Ovary (tissue), 3 donors: ENCODE data around the gene HABP4.

Experiments used
- POLR2A ChIP-seq: fragments of 450-650 bp; IDR thresholded peaks from one replicate; pipeline ENCODE4 v1.6.1; 2017; ENCODE audit warnings: antibody characterized with exemption, mild to moderate bottlenecking, moderate library complexity
- TF ChIP-seq, protein P1 (sequence below), 3 donors: fragments of 450-650 bp in 2 of 3; fragments of 200-600 bp in 1 of 3; IDR thresholded peaks; one replicate each; pipeline versions ENCODE4 v1.5.1 to v1.8.0; 2016 to 2022; ENCODE audit warnings: antibody characterized with exemption in 3 of 3, mild to moderate bottlenecking in 1 of 3
- donor health status: DM: no; HTN: no; CAD: no.

DNA sequence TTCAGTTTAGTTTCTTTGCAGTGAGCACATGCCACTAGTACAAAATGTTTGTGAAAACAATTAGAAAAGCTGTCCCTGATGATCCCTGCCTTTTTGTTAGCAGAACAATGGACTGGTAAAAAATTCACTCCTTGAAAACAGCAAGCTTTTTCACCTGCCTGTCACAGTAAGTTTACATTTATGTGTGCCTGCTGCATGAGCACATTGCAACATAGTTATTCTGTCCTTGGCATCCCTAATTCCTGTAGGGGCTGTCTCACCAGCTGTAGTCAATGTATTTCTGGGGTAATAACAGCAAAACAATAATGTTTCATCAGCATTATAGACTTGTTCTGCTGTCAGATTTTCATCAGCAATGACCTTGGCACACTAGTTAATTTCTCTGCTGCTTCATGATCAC lies 20.2 kb upstream of the HABP4 start:
- TF ChIP-seq POLR2A: no peak
- TF ChIP-seq, protein P1, sequence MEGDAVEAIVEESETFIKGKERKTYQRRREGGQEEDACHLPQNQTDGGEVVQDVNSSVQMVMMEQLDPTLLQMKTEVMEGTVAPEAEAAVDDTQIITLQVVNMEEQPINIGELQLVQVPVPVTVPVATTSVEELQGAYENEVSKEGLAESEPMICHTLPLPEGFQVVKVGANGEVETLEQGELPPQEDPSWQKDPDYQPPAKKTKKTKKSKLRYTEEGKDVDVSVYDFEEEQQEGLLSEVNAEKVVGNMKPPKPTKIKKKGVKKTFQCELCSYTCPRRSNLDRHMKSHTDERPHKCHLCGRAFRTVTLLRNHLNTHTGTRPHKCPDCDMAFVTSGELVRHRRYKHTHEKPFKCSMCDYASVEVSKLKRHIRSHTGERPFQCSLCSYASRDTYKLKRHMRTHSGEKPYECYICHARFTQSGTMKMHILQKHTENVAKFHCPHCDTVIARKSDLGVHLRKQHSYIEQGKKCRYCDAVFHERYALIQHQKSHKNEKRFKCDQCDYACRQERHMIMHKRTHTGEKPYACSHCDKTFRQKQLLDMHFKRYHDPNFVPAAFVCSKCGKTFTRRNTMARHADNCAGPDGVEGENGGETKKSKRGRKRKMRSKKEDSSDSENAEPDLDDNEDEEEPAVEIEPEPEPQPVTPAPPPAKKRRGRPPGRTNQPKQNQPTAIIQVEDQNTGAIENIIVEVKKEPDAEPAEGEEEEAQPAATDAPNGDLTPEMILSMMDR (IDR thresholded peaks at IDR 0.05): no peak
